Astrocyte (in vitro differentiated cells and primary cell): Measurements from ENCODE around the gene KRT36. TPM values are rescaled to one million over a fixed set of nuclear protein-coding genes. Genes with fewer than 3 reads are reported as not detected.

Experiments used
- DNase-seq: peaks from one replicate; pipeline ENCODE4 v3.0.0-alpha.2; 2010; ENCODE audit warnings: low read depth
- FAIRE-seq: peaks from 2 replicates; lab custom pipeline; 2011; peaks lifted over from hg19 to GRCh38; lab: Jason Lieb, UNC
- H2AFZ ChIP-seq: 2 replicates; pipeline ENCODE4 v1.6.0; 2012; ENCODE audit warnings: low read depth, low read length, inconsistent platforms
- H3K27ac ChIP-seq: 2 replicates; pipeline ENCODE4 v1.5.1; 2011; ENCODE audit warnings: low read depth, low read length, inconsistent platforms
- H3K27me3 ChIP-seq: 2 replicates; pipeline ENCODE4 v1.6.0; 2011; ENCODE audit warnings: low read length, inconsistent platforms; ENCODE audit not compliant: insufficient read depth
- H3K36me3 ChIP-seq: 2 replicates; pipeline ENCODE4 v1.5.1; 2011; ENCODE audit warnings: low read length, inconsistent platforms; ENCODE audit not compliant: insufficient read depth
- H3K4me1 ChIP-seq: 2 replicates; pipeline ENCODE4 v1.5.1; 2011; ENCODE audit warnings: low read length, inconsistent platforms; ENCODE audit not compliant: insufficient read depth
- H3K4me2 ChIP-seq: 2 replicates; pipeline ENCODE4 v1.6.0; 2012; ENCODE audit warnings: low read length, inconsistent platforms
- H3K4me3 ChIP-seq: 2 replicates; pipeline ENCODE4 v1.5.1; 2011; ENCODE audit warnings: low read depth, mild to moderate bottlenecking, low read length, inconsistent platforms; ENCODE audit not compliant: insufficient read depth
- H3K79me2 ChIP-seq: 2 replicates; pipeline ENCODE4 v1.6.0; 2012; ENCODE audit warnings: mild to moderate bottlenecking, low read length, inconsistent platforms; ENCODE audit not compliant: insufficient read depth
- H3K9ac ChIP-seq: 2 replicates; pipeline ENCODE4 v1.6.0; 2012; ENCODE audit warnings: mild to moderate bottlenecking, low read length, inconsistent platforms
- H3K9me3 ChIP-seq: 2 replicates; pipeline ENCODE4 v1.5.1; 2012; ENCODE audit warnings: low read depth, mild to moderate bottlenecking, low read length, inconsistent platforms; ENCODE audit not compliant: insufficient read depth
- H4K20me1 ChIP-seq: 2 replicates; pipeline ENCODE4 v1.6.0; 2012; ENCODE audit warnings: low read length, inconsistent platforms; ENCODE audit not compliant: insufficient read depth
- H3K27ac Mint-ChIP-seq: one replicate; pipeline ENCODE4 v1.8.0; 2021; ENCODE audit warnings: mild to moderate bottlenecking, mixed read lengths; ENCODE audit not compliant: unreplicated experiment
- H3K27me3 Mint-ChIP-seq: one replicate; pipeline ENCODE4 v1.8.0; 2021; ENCODE audit warnings: low read depth, mixed read lengths; ENCODE audit not compliant: unreplicated experiment
- H3K36me3 Mint-ChIP-seq: one replicate; pipeline ENCODE4 v1.8.0; 2021; ENCODE audit warnings: low read depth, mixed read lengths; ENCODE audit not compliant: unreplicated experiment
- H3K4me1 Mint-ChIP-seq: one replicate; pipeline ENCODE4 v1.8.0; 2021; ENCODE audit warnings: low read depth, mixed read lengths; ENCODE audit not compliant: unreplicated experiment
- H3K4me3 Mint-ChIP-seq: one replicate; pipeline ENCODE4 v1.8.0; 2021; ENCODE audit warnings: mild to moderate bottlenecking, moderate library complexity, mixed read lengths; ENCODE audit not compliant: unreplicated experiment
- H3K9me3 Mint-ChIP-seq: one replicate; pipeline ENCODE4 v1.8.0; 2021; ENCODE audit warnings: mild to moderate bottlenecking, mixed read lengths; ENCODE audit not compliant: unreplicated experiment
- CTCF ChIP-seq: IDR thresholded peaks from 2 replicates; pipeline ENCODE4 v1.5.1; 2011; ENCODE audit warnings: low read depth, mild to moderate bottlenecking, inconsistent platforms, low read length, moderate library complexity; ENCODE audit not compliant: insufficient read depth
- EZH2 ChIP-seq: IDR thresholded peaks from 2 replicates; pipeline ENCODE4 v1.6.1; 2012; ENCODE audit warnings: mild to moderate bottlenecking, low read length, inconsistent platforms; ENCODE audit not compliant: insufficient read depth
- total RNA-seq: library from RNA; stranded (reverse); gene quantifications from 2 replicates; pipeline ENCODE4 v1.2.1, GENCODE V29; 2021

Gene KRT36
- total RNA-seq, 1 donor from 2014 or later = not detected

DNA sequence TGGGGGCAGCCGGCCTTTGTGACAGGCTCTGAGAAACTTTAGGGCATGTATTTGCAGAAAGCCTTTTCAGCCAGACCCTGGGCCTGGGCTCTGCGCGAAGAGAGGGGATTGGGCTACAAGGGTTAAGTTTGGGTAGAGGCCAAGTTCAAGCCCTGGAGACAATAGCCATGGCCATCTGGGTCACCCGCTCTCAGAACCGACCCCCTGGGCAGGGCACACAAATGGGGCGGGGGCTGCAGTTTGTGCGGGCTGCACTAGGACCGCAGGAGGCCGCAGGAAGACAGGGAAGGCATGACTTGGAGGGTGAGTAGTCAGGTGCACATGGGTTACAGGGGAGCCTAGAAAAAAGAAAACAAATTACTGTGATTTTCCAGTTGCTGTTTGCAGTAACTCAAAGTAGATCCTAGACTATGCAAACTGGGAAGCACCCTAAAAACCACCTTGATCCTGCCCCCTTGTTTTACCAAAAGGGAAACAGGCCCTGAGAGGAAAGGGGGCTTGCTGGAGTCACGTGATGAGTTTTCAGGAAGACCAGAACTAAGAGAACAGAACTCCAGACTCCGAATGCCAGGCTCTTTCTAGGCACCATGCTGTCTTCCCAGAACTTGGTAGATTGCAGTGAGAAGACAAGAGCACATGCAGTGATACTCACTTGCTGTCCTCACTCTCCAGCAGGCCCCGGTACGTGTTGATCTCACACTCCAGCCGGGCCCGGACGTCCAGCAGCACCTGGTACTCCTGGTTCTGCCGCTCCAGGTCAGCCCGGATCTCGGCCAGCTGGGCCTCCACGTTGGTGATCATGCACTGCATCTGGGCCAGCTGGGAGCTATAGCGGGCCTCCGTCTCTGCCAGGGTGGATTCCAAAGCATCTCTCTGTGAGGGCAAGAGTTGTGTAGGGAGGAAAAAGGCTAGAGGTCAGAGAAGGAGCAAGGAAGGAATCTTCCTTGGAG is 12.6 kb downstream of the KRT36 start:
- no peaks in the 10 kb centered on the region for H3K79me2 ChIP-seq
- H3K4me1 ChIP-seq = no peaks in the 10 kb centered on the region
- H2AFZ ChIP-seq = no peak overlapping the region
- no peak overlapping the region for H3K9ac ChIP-seq
- Mint-ChIP-seq H3K4me1 (no peaks in the 10 kb centered on the region), H3K4me3 (no peak overlapping the region), H3K36me3 (no peaks in the 10 kb centered on the region), H3K9me3 (peaks cover 8% of the 10 kb centered on the region), H3K27me3 (peaks cover 45% of the 10 kb centered on the region), H3K27ac (no peak overlapping the region)
- TF ChIP-seq CTCF (no peak), EZH2 (no peak)
- no peaks in the 10 kb centered on the region for H3K9me3 ChIP-seq
- H3K4me2 ChIP-seq = no peak overlapping the region
- no peak overlapping the region for H3K27ac ChIP-seq
- FAIRE-seq (no peak), DNase-seq (no peak)
- H3K27me3 ChIP-seq = no peaks in the 10 kb centered on the region
- H3K4me3 ChIP-seq = no peak overlapping the region
- no peaks in the 10 kb centered on the region for H3K36me3 ChIP-seq
- H4K20me1 ChIP-seq = no peaks in the 10 kb centered on the region

DNA sequence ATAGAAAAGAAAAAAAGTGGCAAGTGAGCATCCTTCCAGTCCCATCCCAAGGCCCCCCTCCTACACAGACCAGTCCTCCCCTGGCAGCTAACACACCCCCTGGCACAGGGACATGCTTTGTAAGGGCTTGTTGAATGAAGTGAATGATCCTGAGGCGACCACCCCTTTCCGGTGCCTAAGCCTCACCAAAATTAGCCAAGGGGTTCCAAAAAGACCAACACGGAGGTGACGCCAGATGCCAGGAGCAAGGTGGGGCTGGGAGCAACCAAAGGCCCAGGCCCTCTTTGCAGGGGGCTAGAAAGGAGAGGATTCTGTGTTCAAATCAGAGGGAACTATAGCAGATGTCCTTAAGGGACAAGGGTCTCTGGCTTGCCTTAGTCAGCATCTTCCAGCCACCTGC is 14.3 kb downstream of the KRT36 start:
- Mint-ChIP-seq H3K4me1 (no peaks in the 10 kb centered on the region), H3K36me3 (no peaks in the 10 kb centered on the region), H3K27ac (no peak overlapping the region), H3K4me3 (no peak overlapping the region), H3K9me3 (peaks cover 15% of the 10 kb centered on the region), H3K27me3 (peaks cover 35% of the 10 kb centered on the region)
- Histone ChIP-seq H3K27me3 (no peaks in the 10 kb centered on the region), H3K9ac (no peak overlapping the region), H3K4me2 (no peak overlapping the region), H3K27ac (no peak overlapping the region), H3K36me3 (no peaks in the 10 kb centered on the region), H3K79me2 (no peaks in the 10 kb centered on the region), H4K20me1 (no peaks in the 10 kb centered on the region), H3K9me3 (peaks cover 4% of the 10 kb centered on the region), H2AFZ (no peak overlapping the region), H3K4me1 (no peaks in the 10 kb centered on the region), H3K4me3 (no peak overlapping the region)
- no peak for FAIRE-seq
- DNase-seq = no peak
- TF ChIP-seq CTCF (no peak), EZH2 (no peak)

DNA sequence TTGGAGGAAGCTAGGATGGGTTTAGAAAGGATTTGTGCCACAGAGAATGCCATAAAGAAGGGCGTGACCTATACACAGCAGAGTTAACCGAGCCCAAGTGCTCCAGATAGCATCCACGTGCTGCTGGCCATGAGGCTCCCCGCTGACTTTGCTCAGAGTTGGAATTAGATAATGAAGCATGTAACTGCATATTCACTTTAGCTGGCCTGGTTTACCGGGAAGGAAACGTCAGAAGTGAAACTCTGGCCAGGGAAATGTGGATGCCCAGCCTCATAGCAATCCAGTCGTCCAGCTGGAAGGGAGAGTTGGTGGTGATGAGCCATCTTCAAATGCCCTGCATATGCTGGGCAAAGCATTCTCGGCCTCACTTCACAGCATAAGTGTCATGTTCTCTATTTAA is 14.8 kb downstream of the KRT36 start:
- H3K9me3 Mint-ChIP-seq = peaks cover 16% of the 10 kb centered on the region
- Histone ChIP-seq H3K9me3 (peaks cover 4% of the 10 kb centered on the region), H3K4me3 (no peak overlapping the region), H3K79me2 (no peaks in the 10 kb centered on the region), H3K36me3 (no peaks in the 10 kb centered on the region), H3K4me1 (no peaks in the 10 kb centered on the region), H3K9ac (no peak overlapping the region), H4K20me1 (no peaks in the 10 kb centered on the region), H3K27me3 (no peaks in the 10 kb centered on the region), H3K27ac (no peak overlapping the region), H2AFZ (no peak overlapping the region), H3K4me2 (no peak overlapping the region)
- H3K27me3 Mint-ChIP-seq = peaks cover 32% of the 10 kb centered on the region
- no peaks in the 10 kb centered on the region for H3K36me3 Mint-ChIP-seq
- TF ChIP-seq CTCF (no peak), EZH2 (no peak)
- no peaks in the 10 kb centered on the region for H3K4me1 Mint-ChIP-seq
- DNase-seq = no peak
- FAIRE-seq = no peak
- H3K27ac Mint-ChIP-seq = no peak overlapping the region
- H3K4me3 Mint-ChIP-seq = no peak overlapping the region
